Central memory CD4-positive, alpha-beta T cell (primary cell): ENCODE results near the gene MYLK4.

Experiments used
- DNase-seq: peaks from one replicate; pipeline ENCODE4 v3.0.0; 2022

Gene MYLK4

DNA sequence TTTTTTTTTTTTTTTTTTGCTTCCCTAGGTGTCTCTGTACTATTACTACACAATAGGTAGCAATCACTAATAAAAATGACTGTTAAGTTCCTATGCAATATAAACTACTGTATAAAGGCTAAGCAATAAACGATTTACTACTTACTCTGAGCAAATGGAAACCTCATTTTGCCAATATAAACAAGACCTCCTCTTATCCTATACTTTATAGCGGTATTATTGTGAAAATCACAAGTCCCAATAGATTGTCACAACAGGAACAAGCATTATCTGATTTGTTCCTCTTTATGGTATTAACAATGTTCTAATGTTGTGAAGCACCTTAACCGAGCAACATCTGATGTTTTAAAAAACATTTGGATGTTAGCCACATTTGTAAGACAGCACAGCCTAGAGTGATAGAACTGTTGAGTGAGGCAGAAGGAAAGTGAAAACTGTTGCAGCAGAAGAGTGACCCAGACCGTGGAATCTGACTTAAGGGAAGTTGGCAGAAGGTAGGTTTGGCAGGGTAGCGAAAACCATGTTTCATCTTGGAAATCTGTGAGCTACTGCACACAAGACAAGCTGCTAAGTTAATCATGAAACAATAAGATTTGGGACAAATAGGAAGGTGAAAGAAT is 94.2 kb downstream of the MYLK4 start:
- DNase-seq, result no peak

DNA sequence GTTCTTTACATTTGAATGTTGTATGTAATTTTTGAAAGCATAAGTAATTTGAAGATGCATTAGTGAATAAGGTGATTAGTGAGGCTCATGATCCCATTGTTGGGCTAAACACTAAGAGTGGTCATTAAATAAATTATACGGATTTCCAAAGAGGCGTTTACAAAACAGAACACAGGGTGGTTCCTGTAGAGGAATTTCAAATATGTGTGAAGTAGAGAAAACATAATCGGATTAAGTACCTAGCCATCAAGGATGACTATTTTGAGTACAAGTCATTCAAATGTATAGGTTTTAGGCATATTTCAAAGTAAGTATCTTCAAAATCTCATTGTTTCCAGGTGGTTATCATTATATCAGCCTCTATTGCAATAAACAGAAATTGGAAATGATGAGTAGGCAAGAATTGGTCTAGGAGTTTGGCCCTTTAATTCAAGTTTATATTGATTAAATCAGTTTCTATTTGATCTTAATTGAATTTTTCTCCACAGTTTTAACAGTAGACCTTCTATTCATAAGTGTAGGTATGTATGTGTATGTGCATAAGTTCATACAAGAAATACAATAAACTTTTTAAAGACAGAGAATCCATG is 94.8 kb downstream of the MYLK4 start:
- DNase-seq, result no peak

DNA sequence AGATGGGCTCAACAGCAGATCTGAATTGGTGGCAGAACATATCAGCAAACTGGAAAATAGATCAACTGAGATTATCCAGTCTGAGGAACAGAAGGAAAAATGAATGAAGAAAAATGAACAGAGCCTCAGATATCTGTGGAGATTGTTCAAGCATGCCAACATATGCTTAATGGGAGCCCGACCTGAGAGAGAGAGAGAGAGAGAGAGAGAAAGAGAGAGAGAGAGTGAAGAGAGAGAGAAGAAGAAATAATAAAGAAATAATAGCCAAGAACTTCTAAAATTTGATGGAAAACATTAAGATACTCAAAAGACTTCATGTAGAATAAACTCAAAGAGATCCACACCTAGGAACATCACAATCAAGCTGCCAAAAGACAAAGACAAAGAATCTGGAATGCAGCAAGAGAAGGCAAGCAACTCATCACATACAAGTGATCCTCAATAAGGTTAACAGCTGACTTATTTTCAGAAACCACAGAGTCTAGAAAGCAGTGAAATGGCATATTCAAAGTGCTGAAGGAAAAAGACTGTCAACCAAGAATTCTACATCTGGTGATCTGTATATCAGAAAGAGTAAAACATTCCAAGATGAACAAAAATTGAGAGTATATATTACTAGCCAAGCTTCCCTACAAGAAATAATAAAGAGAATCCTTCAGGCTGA is 97.2 kb downstream of the MYLK4 start:
- DNase-seq, result no peak

DNA sequence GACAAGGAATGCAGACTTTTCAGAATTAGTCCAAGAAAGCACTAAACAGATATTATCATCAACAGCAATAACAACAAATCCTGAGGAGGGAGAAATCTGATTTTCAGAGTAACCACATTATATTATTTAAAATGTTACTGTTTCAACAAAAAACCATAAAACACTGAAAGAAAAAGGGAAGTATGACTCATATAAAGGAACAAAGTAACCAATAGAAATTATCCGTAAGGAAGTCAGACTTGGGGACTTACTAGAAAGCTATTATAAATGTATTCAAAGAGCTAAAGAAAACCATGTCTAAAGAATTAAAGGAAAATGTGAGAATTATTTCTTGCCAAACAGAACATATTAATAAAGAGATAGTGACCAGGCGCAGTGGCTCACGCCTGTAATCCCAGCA is 98.1 kb downstream of the MYLK4 start:
- no peak for DNase-seq

DNA sequence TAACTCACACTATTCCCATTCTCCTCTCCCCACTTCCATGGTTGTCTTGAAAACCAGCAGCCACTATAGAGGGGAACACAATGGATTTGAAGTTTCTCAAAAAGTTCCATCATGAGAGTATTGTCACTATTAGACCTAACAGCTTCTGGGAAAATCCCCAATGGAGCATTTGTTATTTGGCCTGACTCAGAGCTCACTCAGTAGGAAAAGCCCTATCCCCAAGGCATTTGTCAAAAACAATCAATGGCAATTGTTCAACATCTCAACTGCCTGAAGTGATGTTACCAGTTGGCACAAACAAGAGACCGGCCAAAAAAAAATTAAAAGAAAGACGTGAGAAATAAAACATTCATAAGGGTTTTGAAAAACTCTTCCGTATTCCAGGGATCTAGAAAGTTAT is 98.8 kb downstream of the MYLK4 start:
- no peak for DNase-seq

- DNase-seq, result no peak
Measured at GRCh38 chr6:2651536-2651935, 99.2 kb downstream of the MYLK4 start.

- DNase-seq, result no peak
Measured at GRCh38 chr6:2646346-2646745, 104.4 kb downstream of the MYLK4 start.

DNA sequence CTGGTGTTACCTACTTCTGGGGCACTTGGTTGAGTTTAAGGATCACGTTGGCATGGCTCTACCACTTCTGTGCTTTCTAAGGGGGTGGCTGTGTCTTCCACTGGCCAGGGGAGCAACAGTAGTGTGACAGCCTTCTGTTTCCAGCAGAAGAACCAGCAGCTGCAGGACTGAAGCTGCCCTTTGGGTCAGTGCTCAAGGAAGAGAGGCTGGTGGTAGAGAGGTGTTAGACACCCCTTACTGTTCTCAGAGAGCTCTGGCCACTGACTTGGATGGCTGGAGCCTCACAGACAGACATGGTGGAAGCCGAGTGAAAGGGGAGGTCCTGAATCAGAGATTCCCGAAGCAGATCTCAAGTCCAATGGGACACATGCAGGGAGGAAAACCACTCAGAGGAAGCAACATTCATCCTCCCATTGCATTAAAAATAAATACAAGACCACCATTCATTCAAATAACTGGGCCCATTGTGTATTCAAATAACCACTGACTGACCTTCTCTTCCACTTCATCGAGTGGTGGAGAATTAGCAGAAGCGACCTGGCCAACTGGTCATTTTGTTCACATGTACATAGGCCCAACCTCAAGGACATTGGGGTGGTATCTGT is 106.7 kb downstream of the MYLK4 start:
- DNase-seq, result no peak

DNA sequence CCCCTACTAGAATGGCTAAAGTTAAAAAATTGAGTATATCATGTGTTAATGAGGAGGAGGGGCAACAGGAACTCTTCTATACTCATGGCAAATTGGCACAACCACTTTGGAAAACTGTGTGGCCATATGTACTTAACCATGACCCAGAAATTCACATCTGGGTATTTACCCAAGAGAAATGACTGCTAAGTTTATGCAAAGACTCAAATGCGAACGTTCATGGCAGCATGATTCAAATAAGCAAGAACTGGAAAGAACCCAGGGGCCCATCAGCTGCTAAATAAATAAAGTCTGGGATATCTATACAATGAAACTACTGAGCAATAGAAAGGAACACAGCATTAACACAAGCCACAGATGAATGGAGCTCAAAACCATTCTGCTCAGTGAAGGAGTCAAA is 107.6 kb downstream of the MYLK4 start:
- DNase-seq, result no peak

GRCh38 chr6:2641044-2641725 is 109.5 kb downstream of the MYLK4 start:
- no peak for DNase-seq

DNA sequence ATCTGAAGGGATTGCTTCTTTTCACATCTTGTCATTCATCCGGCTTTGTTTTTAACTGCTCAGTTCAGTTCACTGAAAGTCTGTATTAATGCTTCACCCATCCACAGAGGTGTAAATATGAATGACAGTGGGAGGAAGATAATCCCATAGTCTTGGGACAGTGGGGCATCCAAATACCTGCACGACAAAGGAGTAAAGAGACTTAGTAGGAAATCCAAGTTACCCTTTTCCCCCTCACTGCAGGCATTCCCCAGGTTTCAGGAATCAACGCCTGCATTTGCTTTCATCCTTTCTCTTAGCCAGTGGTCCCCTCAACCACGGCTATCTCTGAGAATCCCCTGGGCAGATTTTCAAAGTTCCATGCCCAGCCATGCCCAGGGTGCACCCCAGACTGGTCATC is 110.2 kb downstream of the MYLK4 start:
- DNase-seq, result no peak

- no peak for DNase-seq
Measured at GRCh38 chr6:2639896-2640295, 110.8 kb downstream of the MYLK4 start.

DNA sequence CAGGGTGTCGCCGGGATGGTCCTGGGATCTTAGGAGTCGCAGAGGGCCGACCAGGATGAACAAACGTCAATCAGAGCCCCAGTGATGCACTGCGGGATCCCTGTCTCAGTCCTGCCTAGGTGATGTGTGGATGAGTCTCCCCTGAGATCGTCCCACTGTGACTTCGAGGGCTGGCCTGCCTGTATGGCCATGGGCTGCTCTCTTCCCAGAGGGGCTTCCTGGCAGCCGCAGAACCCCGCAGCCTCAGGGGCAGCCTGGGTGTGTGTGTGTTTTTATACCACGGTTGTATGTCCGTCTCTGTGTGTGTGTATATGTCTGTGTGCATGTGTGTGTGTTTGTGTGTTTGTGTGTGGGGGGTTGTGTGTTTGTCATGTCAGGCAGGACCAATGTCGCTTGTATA is 111.6 kb downstream of the MYLK4 start:
- DNase-seq, result no peak

GRCh38 chr6:2636672-2637071 is 114.0 kb downstream of the MYLK4 start:
- DNase-seq, result no peak

GRCh38 chr6:2635911-2636310 is 114.8 kb downstream of the MYLK4 start:
- no peak for DNase-seq

DNA sequence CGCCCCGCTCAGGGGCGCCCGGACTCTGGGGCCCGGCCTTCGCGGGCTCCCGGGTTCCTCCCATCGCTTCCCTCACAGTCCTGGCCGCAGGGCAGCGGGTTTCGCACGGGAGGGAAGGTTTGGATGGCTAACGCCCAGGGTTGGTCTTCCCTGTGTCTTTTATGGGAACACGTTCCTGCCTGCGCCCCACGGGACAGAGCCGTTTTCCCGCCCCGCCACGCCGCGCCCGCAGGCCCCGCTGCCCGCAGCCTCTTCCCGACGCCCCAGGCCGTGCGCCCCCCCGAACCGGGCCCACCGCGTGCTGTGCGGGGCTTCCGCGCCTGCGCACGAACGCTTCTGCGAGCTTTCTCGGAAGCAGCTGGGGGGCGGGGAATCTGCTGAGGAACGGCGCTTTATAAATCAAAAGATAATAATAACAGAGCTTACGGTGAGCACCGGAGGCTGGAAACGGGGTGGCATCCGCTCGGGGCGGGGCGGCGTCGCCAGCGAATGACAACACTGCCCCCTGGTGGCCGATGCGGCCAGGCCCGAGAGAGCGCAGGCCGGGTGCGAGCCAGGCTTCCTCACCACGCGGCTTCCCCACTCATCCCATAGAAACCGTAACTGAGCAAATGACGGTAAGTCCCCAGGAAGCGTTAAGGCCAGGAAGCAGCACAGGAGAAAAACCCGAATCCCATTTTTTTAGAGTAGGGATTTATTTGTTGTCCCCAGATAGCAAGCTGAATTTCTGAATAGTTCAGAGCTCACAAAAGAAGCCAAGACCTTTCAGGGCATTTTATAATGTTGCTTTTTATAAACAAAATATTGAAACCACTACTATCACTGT is 116.4 kb downstream of the MYLK4 start:
- peak; percentile 66 for DNase-seq

- no peak for DNase-seq
Measured at GRCh38 chr6:2633736-2634135, 117.0 kb downstream of the MYLK4 start.

DNA sequence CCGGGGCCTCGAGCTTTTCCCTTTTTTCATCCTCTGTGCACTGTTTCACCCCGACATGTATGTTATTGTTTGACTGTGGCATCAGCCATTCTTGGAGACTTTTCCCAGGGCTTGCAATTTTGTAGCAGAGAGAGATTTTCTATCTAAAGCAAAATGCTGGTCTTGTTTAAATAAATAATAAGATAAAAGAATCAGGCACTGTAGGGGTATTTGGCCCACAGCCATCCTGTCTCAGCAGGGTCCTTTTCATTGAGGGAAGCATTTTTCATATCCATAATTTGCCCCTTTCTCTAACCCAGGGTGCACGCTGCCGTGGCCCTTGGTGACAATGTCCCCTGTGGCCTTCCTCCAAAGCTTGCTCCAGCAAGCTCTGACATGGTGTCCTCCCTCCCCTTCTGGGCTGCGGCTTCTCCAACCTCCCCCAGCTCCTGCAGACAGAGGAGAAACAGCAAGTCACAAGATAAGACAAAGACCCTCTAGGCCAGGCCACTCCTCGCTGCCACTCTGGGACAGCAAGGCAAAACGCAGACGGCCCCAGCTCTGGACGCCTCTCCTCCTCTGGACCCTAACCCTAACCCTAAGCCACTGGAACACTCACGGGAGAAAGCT is 117.6 kb downstream of the MYLK4 start:
- no peak for DNase-seq

DNA sequence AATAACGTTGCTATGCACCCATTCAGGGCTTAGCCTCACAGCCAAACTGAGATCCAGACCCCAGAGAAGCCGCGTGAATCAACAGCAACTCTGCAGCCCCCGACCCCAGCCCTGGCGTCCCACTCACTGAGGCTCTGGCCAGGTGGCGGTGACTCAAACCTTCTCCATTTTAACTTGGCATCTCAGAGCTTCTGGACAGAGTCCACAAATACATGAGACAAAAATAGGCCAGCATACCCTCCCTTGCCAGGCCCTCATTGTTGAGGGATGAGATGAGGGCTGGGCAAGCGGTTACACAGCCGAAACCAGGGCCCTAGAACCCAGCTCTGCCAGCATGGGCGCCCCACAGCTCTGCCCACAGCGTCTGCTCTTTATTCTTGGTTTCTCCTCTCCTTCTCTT is 118.4 kb downstream of the MYLK4 start:
- no peak for DNase-seq

DNA sequence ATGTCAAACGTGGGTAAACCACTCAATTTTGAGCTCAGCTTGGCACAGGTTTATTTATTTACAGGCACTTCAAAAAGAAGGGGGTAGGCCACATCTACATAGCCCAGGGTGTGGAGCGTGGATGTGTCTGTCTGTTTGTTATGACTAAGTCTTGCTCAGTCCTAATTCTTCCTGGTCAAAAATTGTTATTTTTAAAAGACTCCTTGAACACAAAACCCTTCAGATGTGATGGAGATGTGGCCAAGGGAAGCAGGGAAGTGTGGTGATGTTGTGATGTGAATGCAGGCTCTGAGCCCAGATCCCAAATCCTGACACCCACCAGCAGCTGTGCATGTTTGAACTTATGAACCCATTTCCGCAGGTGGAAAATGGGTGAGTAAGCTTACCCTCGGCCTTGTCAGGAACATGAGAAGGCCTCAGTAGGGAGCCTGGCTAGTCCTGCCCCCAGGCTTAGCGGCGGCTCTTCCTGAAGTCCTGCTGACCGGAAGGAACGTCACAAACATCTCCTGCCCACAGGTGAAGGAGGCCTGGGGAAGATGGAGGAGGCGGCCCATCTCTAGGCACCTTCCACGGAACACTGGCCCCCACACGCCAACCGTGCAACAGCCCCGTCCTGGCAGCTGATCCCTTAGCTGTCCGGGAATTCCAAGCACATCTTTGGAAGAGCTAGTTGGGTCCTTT is 119.7 kb downstream of the MYLK4 start:
- no peak for DNase-seq

DNA sequence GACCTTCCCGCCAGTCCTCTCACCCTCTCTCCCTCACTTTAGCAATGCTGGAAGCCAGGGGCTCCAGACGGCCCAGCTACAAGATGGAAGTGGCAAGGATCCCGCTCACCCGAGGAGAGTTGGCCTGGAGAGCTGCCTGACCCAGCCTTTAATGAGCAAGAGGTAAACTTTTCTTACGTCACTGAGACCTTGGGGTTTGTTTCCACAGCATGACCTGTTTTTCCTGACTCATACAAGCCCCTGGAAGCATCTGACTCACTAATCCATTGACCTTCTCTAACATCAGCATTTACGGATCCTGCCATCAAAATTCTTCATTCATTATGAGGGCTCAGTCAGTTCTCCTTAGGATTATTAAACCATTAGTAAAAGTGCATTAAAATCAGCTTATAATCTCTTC is 120.4 kb downstream of the MYLK4 start:
- DNase-seq, result no peak

GRCh38 chr6:2626401-2626800 is 124.3 kb downstream of the MYLK4 start:
- no peak for DNase-seq
